Suppressor macrophage treated with lipopolysaccharide for 1 hour (primary cell): ENCODE data around the gene NCKAP5.
"Not testable (repeated sequence)": the region's sequence is repeated elsewhere in the genome, so short reads cannot be mapped to it uniquely, and the experiment has no call there.

Source experiments
- DNase-seq, 3 donors: peaks; one replicate each; pipeline ENCODE4 v3.0.0-alpha.2; 2020 to 2022

Gene NCKAP5

DNA sequence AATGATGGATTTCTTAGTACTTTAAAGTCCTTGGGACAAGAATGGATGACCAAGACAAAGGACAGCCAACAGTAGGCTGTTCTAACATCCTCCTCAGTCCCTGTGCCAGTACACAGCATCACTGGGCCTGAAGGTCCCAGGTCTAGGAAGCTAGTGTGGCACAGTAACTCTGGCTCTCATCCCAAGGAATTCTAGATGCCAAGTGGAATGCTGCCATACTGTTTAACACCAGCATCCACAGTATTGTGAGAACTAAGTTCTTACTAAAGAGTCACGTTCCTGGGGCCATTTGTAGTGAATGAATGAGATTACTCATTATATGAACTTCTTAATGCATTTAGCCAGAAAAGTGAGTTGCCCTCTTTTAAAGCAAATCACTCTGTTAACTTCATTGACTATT, 830.0 kb downstream of the NCKAP5 start:
- DNase-seq = no peak

DNA sequence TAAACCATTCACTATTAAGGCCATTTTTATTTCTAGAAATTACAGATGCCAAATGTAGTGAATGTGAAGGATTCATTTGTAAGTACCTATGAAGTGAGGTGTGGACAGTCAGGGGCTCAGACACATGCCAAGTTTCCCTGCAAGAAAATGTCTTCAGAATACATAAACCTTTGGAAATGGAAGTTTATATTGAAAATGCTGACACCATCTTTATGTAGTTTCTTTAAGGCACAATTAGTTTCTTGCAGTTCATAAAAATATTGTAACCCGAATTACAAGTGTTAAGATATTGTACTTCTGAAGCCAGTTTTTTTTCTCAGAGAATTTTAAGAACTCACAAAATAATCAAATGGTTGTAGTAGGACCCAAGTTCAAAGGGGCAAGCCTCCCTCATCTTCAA, 832.2 kb downstream of the NCKAP5 start:
- no peak for DNase-seq

DNA sequence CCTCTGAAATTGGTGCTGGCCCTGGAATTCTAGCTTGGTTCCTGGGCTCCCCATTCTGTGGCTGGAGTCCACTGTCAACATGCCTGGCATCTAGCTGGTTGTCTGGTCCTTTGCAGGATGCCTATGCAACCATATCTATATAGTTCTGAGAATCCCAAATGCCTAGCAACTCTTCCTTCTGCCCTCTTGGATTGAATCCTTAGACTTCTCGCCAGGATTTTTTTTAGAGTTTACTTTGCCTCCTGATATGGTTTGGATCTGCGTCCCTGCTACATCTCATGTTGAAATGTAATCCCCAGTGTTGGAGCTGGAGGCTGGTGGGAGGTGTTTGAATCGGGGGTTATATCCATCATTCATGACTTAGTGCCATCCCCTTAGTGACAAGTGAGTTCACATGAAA, 833.3 kb downstream of the NCKAP5 start:
- DNase-seq = no peak

DNA sequence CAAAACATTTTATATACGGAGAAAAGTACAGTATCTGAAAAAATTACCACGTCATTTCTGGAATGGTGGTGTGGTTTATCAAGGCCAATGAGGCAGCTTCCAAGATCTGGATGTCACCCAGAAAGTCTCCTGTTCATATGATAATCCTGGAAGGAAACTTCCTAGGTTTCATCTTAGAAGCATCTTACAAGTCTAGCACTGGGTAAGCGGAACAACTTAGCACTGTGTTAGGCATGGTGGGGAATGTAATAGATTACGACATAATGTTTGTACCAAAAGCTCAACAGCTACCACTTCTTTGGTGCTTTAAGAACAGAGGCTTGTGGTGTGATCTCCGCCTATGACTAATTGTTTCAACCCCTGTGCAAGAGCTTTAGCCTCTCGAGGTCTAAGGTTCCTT, 835.2 kb downstream of the NCKAP5 start:
- DNase-seq = no peak

DNA sequence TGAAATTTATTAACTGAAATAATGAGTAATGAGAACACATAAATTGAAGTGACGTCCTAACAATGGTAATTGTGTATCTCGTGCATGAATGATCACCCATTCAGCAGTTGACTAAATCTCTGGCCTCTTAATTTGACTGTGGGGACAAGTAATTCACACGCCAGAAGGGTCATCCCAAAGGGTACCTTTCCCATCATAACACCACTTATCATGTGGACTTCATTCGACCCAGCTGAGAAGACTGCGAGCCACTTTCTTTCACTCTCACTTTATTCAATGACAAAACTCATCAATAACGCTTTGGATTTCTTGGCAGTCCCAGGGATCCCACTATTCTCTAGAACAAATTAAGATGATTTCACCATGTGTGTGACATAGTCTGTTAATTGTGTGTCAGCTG, 835.6 kb downstream of the NCKAP5 start:
- DNase-seq = no peak

DNA sequence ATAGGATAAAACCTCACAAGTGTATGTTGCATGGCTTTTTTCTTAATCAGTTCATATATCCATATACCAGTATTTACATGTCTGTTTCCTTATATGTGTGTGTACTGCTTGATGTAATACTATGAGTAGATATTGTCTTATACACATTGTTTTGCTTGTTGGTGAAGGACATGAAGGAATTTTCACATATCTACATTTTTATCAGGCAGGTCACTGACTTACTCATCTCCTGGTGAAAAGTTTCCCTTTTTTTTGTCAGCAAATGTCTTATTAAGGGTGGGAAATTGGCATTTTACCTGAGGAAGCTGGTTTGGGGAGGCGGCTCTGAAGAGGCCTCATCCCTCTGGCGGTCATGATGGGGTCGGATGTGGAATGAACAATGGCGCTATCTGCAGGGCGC, 836.8 kb downstream of the NCKAP5 start:
- DNase-seq = no peak

DNA sequence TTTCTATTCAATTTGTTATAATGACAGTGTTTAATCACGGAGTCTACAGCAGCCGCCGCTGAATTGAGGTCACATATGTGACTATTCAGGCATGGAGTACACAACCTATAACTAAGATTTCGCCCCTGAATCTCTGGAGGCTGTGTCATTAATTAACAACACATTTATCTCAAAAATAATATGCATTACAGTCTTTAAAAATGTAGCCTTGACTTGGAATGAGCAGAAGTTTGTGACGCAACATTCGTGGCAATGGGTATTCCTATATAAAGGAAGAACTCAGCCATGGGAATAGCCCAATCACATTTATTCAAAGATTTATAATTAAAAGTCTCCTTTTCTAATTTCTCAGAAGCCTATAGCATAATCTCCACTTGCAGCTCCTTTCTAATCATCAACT, 837.7 kb downstream of the NCKAP5 start:
- no peak for DNase-seq

DNA sequence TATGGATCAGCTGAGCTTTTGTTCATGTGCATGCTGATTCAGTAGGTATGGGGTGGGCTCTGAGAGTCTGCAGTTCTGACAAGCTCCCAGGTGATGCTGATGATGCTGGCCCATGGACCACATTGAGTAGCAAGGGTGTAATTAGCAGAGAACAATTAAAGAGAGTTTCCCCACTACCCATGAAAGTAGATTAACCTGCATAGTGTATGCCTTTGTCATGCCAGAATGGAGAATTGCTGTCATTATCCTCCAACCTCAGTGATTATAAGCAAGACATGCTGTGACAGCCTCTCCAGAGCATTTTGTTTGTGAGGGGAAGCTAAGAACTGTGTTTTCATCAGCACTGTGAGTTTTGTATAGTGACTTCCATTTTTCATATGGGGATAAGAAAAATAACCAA, 838.7 kb downstream of the NCKAP5 start:
- DNase-seq = no peak

DNA sequence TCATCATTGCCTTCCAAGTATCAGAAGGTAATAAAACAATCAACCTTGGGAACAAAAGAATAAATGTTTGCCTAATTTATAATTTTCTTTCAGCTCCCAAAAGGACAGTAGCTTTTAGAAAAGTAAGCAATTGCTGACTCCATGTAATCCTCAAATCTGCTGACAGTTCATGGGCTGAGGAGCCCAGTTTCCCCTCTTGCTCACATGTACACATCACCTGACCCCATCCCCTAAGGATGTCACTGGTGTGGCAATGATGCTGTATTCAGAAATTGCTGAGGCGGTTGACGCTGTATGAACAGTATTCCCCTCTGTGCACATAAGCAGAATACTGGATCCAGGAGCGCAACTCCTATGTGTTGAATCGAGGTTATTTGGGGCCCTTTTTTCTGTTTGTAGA, 842.1 kb downstream of the NCKAP5 start:
- DNase-seq = no peak

DNA sequence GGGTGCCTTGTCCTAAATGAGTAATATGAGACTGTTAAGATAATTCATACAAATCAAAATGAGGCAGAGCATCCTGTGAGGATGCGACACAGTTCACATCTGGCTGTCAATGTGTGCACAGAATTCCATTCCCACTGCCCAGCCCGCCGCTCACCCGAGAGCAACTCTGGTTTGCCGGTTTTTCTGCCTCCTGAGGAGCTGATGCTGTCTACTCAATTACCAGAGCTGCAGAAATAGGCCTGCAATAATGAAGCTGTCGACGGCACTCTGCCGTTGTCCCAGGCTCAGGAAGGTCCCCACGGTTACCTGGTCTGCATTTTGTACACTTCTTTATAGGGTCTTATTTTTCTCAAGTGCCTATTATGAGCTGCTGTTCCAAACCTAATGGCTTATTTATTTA, 842.5 kb downstream of the NCKAP5 start:
- no peak for DNase-seq

DNA sequence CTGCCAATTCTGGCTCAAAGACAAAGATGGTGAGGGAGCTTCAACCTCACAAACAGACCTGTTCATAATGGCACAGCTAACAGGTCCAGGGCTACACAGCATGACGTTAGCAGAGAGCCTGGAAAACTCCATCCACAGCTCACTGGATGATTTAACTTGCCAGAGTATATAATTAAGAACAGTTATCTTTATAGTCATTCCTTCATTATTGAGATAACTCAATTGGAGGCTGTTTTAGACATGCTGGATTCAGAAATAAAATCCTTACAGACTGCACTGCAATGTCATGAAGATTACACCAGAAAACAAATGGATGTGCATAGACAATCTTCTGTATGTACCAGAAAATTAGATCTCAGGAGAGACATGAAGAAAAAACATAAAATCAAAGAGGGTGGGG, 843.1 kb downstream of the NCKAP5 start:
- no peak for DNase-seq

DNA sequence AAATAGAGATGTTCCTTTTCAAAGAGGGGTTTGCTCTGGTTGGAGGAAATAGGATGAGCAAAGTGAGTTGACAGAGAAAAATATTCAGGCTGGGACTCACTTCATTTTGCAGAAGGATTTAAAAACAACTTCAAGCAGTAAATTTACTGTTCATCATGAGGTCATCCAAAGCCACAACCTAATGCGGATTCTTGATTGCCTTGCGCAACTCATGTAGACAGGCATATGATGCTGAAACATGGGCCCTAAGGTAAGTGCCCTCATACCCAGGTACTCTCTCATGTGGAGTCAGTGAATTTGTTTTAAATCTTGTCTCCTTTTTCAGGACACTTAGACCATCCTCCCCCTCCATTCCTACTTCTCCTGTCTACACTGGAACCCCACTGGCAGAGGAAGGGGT, 846.3 kb downstream of the NCKAP5 start:
- no peak for DNase-seq

DNA sequence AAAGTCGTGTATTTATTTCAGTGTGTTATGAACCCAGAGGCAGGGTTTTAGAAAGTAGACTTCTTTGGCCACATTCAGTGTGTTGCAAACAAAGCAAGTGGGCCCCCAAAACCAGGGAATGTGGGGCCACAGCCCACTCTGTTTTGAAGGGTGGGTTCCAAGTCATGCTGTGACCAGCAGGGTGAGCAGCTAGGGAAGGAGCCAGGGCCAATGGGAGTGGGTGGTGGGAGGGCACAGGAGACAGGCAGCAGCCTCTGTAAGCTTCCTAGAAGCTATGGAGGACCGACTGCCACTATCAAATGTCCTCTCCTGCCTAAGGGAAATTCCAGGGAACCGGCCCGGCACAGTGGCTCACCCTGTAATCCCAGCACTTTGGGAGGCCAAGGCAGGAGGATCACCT, 847.9 kb downstream of the NCKAP5 start:
- no peak for DNase-seq

DNA sequence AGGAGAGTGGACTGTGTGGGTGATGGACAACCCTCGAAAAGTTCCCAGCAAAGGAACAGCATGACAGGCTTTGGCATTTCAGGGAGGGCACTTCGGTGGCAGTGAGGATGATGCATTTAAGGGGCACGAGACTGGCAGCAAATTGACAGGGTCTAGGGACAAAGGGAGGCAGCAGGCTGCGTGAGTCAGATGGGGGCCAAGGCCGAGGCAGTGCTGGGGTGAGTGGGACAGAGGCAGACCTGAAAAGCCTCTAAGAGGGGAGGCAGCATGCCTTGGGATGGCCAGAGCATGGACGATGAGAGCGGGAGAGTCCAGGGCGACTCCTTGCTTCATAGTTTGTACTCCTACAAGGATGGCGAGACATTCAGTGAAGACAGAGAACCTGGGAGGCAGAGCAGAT, 848.8 kb downstream of the NCKAP5 start:
- DNase-seq = no peak

DNA sequence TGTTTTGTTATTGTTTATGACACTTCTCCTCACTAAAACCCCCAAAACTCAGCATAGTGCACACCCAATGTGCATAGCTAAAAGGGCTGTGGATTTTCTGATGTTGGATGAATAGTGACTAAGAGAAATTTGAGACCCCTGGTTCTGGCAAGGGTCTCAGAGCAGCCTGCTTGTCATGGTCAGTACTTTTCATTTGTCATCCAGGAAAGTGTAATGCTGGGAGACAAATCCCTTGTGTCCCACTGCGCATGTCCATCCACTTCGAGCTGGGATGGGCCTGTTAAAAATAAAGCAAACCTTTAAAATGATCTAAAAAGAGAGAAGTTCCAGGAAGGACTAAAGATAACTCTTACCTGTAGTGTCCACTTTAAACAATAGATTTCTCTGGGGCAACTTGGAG, 851.3 kb downstream of the NCKAP5 start:
- no peak for DNase-seq

DNA sequence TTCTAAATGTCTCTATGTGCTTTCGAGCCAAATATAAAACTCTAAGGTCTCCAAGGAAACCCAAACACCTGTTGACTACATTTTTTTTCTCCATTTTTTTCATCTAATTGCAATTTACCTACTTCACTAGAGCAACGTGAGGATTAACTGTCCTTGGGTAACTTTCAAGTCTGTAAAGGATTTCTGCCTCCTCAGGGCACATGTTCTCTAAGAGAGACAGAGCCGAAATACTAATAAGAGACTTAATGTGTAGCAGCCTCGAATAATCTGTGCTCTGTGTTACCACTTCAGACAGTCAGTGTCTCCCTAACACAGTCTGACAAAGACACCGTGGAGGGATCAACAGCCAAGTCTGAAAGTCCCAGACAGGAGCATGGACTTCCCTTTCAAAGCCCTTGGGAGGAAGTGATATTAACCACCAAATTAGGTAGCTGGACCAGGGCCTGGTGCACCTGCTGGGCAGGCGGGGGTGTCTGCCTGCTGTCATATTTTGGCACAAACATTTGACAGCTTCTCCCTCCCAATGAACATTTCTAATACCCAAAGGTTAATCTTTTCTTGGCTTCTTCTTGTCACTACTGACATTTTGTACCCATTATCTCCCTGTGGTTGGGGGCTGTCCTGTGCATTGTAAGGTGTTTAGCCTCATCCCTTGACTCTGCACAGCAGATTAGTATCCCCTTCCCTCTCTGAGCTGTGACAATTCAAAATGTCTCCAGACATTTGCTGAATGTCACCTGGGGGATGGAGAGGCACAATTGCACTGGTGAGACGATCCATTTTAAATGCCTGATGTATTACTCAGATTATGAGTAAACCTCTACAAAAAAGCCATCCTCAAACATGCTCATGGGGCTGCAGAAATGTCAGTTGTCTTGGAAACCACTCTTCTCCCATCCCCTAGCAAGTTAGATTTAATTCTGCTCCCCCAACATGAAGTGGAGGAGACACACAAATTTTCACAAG, 852.6 kb downstream of the NCKAP5 start:
- DNase-seq = no peak

DNA sequence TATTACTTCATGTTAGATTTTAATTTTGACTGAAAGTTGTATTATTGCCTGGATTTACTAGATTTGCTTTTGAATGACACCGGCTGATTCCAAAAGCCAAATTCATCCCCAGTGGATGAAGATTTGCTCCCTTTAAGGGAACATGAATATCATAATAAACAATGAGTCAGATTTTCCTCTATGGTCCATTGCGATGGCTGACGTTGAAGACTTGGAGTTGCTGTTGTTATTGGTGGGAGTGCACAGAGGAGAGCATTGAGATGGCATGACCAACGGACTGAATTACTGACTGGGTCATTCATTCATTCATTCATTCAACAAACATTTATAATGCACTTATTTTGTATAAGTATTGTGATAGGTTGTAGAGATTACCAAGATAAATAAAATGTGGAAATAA, 864.9 kb downstream of the NCKAP5 start:
- no peak for DNase-seq

DNA sequence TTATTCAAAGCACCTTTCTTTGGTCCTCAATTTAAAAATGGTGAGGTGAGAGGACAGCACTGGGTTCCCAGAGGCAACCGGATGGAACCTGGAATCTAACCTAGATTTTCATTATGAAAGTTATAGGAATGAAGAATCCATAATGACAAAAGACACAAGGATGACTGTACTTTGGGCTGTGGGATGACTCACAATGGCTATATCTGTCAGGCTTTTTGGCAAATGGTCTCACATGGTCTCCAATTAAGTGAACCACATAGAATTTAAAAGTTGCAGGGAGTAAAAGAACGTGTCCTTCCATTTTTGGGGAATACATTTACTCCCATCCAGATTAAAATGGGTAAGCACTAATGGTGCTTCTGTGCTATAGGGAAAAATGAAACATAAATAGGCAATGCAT, 866.5 kb downstream of the NCKAP5 start:
- DNase-seq = no peak

DNA sequence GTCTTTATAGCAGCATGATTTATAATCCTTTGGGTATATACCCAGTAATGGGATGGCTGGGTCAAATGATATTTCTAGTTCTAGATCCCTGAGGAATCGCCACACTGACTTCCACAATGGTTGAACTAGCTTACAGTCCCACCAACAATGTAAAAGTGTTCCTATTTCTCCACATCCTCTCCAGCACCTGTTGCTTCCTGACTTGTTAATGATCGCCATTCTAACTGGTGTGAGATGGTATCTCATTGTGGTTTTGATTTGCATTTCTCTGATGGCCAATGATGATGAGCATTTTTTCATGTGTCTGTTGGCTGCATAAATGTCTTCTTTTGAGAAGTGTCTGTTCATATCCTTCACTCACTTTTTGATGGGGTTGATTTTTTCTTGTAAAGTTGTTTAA, 868.5 kb downstream of the NCKAP5 start:
- not testable (repeated sequence) for DNase-seq

DNA sequence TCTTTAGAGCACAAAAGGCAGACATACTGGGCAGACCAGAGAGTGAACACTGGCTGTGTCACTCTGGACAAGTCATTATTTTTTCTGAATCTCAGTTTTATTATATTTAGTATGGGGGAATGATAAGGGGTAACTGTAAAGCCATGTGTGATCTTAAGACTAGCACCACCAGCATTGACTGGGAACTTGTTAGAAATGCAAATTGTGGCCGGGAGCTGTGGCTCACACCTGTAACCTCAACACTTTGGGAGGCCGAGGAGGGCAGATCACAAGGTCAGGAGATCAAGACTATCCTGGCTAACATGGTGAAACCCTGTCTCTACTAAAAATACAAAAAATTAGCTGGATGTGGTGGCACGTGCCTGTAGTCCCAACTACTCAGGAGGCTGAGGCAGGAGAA, 869.9 kb downstream of the NCKAP5 start:
- not testable (repeated sequence) for DNase-seq

DNA sequence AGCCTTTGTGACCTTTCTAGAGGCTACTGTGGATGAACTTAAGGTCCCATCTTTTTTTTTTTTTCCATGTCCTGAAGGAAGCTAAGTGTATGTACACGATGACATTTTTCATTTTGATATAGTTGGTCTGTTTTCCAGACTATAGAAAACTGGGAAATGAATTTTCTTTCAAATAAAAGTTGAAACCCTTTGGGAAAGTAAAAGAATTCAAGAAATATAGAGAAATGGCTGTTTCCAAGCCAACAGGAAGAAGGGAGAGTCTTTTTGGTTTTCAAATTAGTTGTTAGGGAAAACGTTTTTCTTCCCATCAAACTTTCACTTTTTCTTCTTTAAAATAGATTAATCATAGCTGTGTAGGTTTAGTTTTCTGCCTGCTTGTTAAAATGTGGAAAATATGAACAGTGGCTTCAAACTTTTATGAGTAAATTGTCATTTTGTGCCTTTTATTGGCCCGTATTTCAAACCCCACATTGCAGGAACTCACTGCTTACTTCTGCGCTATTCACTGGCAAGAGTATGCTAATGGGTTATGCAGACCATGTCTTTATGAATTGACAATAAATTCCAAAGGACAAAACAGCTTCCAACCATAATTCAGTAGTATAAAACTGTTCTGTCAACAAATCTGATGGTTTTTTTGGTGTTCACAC, 870.6 kb downstream of the NCKAP5 start:
- DNase-seq = no peak

DNA sequence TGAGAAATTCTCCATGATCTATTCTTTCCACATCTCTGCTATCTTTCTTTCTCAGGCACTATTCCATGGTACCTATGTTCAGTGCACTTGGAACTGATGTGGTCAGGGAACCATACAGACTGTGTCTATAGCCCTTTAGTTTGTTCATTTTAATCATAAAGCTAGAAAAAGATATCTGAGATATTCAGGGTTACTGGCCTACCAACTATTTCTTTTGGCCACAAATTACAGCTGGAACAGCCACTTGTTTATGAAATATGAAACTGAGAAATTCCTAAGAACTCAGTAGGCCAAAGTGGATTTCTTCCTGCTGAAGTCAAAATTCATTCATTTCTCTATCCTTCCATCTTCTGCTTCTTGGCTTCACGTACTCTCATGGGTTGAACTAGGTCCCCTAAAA, 875.4 kb downstream of the NCKAP5 start:
- no peak for DNase-seq

DNA sequence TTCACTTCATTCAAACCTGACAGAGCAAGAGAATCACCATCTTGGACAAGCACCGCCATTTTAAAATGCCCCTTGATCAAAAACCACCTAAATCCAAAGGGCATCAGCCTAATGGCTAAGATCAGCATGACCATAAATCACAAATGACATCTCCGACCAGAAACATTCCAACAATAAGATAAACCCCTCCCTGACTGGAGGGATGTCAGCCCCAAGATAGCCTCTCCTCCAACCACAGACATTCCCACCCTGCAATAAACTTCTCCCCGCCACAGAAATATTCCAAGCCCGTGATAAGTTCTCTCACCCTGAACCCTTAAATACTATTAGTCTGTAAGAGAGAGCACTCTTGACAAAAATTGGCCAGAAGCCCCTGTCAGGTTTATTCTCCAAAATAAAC, 876.7 kb downstream of the NCKAP5 start:
- no peak for DNase-seq

DNA sequence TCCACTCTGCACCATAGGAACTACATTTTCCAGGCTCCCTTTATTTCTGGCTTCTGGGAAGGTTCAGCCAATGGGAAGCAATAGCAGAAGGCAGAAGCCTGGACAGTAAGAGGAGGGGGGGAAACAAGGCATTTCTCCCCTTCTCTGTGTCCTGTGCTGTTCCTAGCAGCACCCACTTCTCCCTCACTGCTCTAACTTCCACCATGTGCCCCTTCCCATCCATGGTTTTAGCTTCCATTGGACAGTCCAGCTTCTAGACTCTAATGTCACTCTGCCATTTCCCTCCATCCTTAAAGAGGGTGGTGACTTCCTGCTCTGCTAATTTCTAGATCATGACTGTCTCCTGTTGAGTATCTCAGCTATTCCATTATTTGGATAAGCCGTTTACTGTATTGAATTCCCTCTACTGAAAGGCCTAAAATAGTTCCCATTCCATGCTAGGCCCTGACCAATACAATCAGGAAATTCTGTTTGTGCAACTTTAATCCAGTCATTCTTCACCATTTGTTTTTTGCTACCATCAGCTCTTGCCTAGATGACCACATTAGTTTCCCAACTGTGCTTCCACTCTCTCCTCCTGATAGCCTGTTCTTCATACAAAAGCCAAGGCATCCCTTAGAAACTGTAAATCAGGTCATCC, 877.5 kb downstream of the NCKAP5 start:
- DNase-seq = no peak
